HS-27A (cell line): ENCODE measurements around the gene MAD1L1.

ENCODE experiments used
- DNase-seq: peaks from one replicate; pipeline ENCODE4 v3.0.0-alpha.2; 2012; ENCODE audit warnings: low read depth, missing footprints

Gene MAD1L1

GRCh38 chr7:2086229-2086628, 146.5 kb downstream of the MAD1L1 start:
- DNase-seq, result no peak

GRCh38 chr7:2085804-2086203, 146.9 kb downstream of the MAD1L1 start:
- no peak for DNase-seq

GRCh38 chr7:2084781-2085505, 147.8 kb downstream of the MAD1L1 start:
- DNase-seq, result no peak

- no peak for DNase-seq
Measured at GRCh38 chr7:2084331-2084730, 148.4 kb downstream of the MAD1L1 start.

GRCh38 chr7:2083362-2083761, 149.4 kb downstream of the MAD1L1 start:
- DNase-seq, result no peak

GRCh38 chr7:2082139-2082998, 150.4 kb downstream of the MAD1L1 start:
- DNase-seq, result no peak

GRCh38 chr7:2081526-2082135, 151.1 kb downstream of the MAD1L1 start:
- DNase-seq, result no peak

GRCh38 chr7:2080477-2080876, 152.3 kb downstream of the MAD1L1 start:
- no peak for DNase-seq

GRCh38 chr7:2080060-2080387, 152.7 kb downstream of the MAD1L1 start:
- DNase-seq, result no peak

GRCh38 chr7:2079332-2080059, 153.2 kb downstream of the MAD1L1 start:
- no peak for DNase-seq

- DNase-seq, result no peak
Measured at GRCh38 chr7:2078899-2079298, 153.8 kb downstream of the MAD1L1 start.

- DNase-seq, result no peak
Measured at GRCh38 chr7:2076649-2077064, 156.1 kb downstream of the MAD1L1 start.

- no peak for DNase-seq
Measured at GRCh38 chr7:2075811-2076210, 156.9 kb downstream of the MAD1L1 start.

- DNase-seq, result no peak
Measured at GRCh38 chr7:2074691-2075090, 158.1 kb downstream of the MAD1L1 start.

GRCh38 chr7:2072798-2073197, 159.9 kb downstream of the MAD1L1 start:
- no peak for DNase-seq

- no peak for DNase-seq
Measured at GRCh38 chr7:2072042-2072441, 160.7 kb downstream of the MAD1L1 start.

- no peak for DNase-seq
Measured at GRCh38 chr7:2071133-2071832, 161.5 kb downstream of the MAD1L1 start.

GRCh38 chr7:2070151-2070763, 162.5 kb downstream of the MAD1L1 start:
- DNase-seq, result no peak

GRCh38 chr7:2069472-2069860, 163.3 kb downstream of the MAD1L1 start:
- DNase-seq, result no peak

GRCh38 chr7:2068693-2069471, 163.9 kb downstream of the MAD1L1 start:
- no peak for DNase-seq
